Glutamatergic neuron (in vitro differentiated cells): ENCODE data around the gene RFPL1. TPM values are rescaled to one million over a fixed set of nuclear protein-coding genes. Genes with fewer than 3 reads are reported as not detected.
"Not testable (repeated sequence)": the region's sequence is repeated elsewhere in the genome, so short reads cannot be mapped to it uniquely, and the experiment has no call there.

ENCODE experiments used
- DNase-seq: peaks from one replicate; pipeline ENCODE4 v3.0.0; 2022
- H3K27ac Mint-ChIP-seq: one replicate; pipeline ENCODE4 v1.8.0; 2020; ENCODE audit warnings: mild to moderate bottlenecking, mixed read lengths, inconsistent platforms; ENCODE audit not compliant: unreplicated experiment
- H3K27me3 Mint-ChIP-seq: one replicate; pipeline ENCODE4 v1.8.0; 2020; ENCODE audit warnings: mild to moderate bottlenecking, moderate library complexity, mixed read lengths, inconsistent platforms; ENCODE audit not compliant: unreplicated experiment
- H3K36me3 Mint-ChIP-seq: one replicate; pipeline ENCODE4 v1.8.0; 2020; ENCODE audit warnings: mild to moderate bottlenecking, mixed read lengths, inconsistent platforms; ENCODE audit not compliant: unreplicated experiment
- H3K4me1 Mint-ChIP-seq: one replicate; pipeline ENCODE4 v1.8.0; 2020; ENCODE audit warnings: mild to moderate bottlenecking, low read depth, mixed read lengths, inconsistent platforms; ENCODE audit not compliant: unreplicated experiment
- H3K4me3 Mint-ChIP-seq: one replicate; pipeline ENCODE4 v1.8.0; 2020; ENCODE audit warnings: mild to moderate bottlenecking, mixed read lengths, inconsistent platforms; ENCODE audit not compliant: unreplicated experiment
- H3K9me3 Mint-ChIP-seq: one replicate; pipeline ENCODE4 v1.8.0; 2020; ENCODE audit warnings: mild to moderate bottlenecking, moderate library complexity, mixed read lengths, inconsistent platforms; ENCODE audit not compliant: unreplicated experiment
- CTCF ChIP-seq: fragments of 200-600 bp; sonication (generic); IDR thresholded peaks from one replicate; pipeline ENCODE4 v1.5.0; 2021; ENCODE audit not compliant: partially characterized antibody, unreplicated experiment
- total RNA-seq: library from RNA; stranded (reverse); fragmentation: NEBNext Ultra II Directional; extraction: Animal tissue kit (Norgen Biotek cat#: 25700); gene quantifications from one replicate; pipeline ENCODE4 v1.2.1, GENCODE V29; 2021; ENCODE audit not compliant: unreplicated experiment

The RFPL1 gene
- total RNA-seq, 1 donor from 2014 or later: not detected

GRCh38 chr22:29408940-29409339, 29.4 kb upstream of the RFPL1 start:
- Mint-ChIP-seq H3K36me3 (no peaks in the 10 kb centered on the region), H3K27me3 (no peaks in the 10 kb centered on the region), H3K4me3 (no peak overlapping the region), H3K4me1 (no peaks in the 10 kb centered on the region), H3K27ac (no peak overlapping the region), H3K9me3 (peaks cover 2% of the 10 kb centered on the region)
- no peak for DNase-seq
- TF ChIP-seq CTCF: no peak

- not testable (repeated sequence) for H3K27me3 Mint-ChIP-seq, H3K27ac Mint-ChIP-seq, H3K4me1 Mint-ChIP-seq, H3K9me3 Mint-ChIP-seq, DNase-seq, H3K36me3 Mint-ChIP-seq, H3K4me3 Mint-ChIP-seq
Observed at GRCh38 chr22:29411569-29412211, 26.7 kb upstream of the RFPL1 start.

- not testable (repeated sequence) for H3K27ac Mint-ChIP-seq, DNase-seq, H3K9me3 Mint-ChIP-seq
Observed at GRCh38 chr22:29412772-29413171, 25.6 kb upstream of the RFPL1 start.

GRCh38 chr22:29414951-29415591, 23.3 kb upstream of the RFPL1 start:
- not testable (repeated sequence) for H3K27ac Mint-ChIP-seq, DNase-seq

More at GRCh38 chr22:29412772-29413171, 25.6 kb upstream of the RFPL1 start:
- H3K4me1 Mint-ChIP-seq, H3K27me3 Mint-ChIP-seq, H3K4me3 Mint-ChIP-seq, H3K36me3 Mint-ChIP-seq: not testable (repeated sequence)
- peak; percentile 53 for TF ChIP-seq CTCF

GRCh38 chr22:29418704-29419103, 19.7 kb upstream of the RFPL1 start:
- H3K27ac Mint-ChIP-seq, H3K9me3 Mint-ChIP-seq, H3K36me3 Mint-ChIP-seq, H3K27me3 Mint-ChIP-seq, H3K4me3 Mint-ChIP-seq, H3K4me1 Mint-ChIP-seq, DNase-seq: not testable (repeated sequence)

More at GRCh38 chr22:29414951-29415591, 23.3 kb upstream of the RFPL1 start:
- H3K9me3 Mint-ChIP-seq, H3K4me3 Mint-ChIP-seq, H3K27me3 Mint-ChIP-seq, H3K4me1 Mint-ChIP-seq, H3K36me3 Mint-ChIP-seq: not testable (repeated sequence)

- DNase-seq: no peak
Observed at GRCh38 chr22:29426476-29426875, 11.9 kb upstream of the RFPL1 start.

More at GRCh38 chr22:29426476-29426875, 11.9 kb upstream of the RFPL1 start:
- Mint-ChIP-seq H3K9me3 (no peaks in the 10 kb centered on the region), H3K36me3 (no peaks in the 10 kb centered on the region), H3K4me3 (no peak overlapping the region), H3K27ac (no peak overlapping the region), H3K4me1 (no peaks in the 10 kb centered on the region), H3K27me3 (peaks cover 4% of the 10 kb centered on the region)
- TF ChIP-seq CTCF: no peak
